H1 (cell line): ENCODE results near the gene MTMR10. TPM values are rescaled to one million over a fixed set of nuclear protein-coding genes. Genes with fewer than 3 reads are reported as not detected.

Experiments used
- BRCA1 ChIP-seq: IDR thresholded peaks from 2 replicates; pipeline ENCODE4 v1.6.1; 2012; ENCODE audit warnings: low read depth, low read length, improper control_type of control experiment
- GTF2F1 ChIP-seq: IDR thresholded peaks from 2 replicates; pipeline ENCODE4 v1.6.1; 2012; ENCODE audit warnings: low read depth, low read length, improper control_type of control experiment, borderline replicate concordance
- POLR2AphosphoS5 ChIP-seq: IDR thresholded peaks from 2 replicates; pipeline ENCODE4 v1.6.1; 2011; ENCODE audit warnings: low read depth, low read length
- RXRA ChIP-seq: IDR thresholded peaks from 2 replicates; pipeline ENCODE4 v1.6.1; 2011; ENCODE audit warnings: low read depth, mild to moderate bottlenecking, low read length, moderate library complexity; ENCODE audit not compliant: insufficient read depth
- SP2 ChIP-seq: IDR thresholded peaks from 2 replicates; pipeline ENCODE4 v1.6.1; 2012; ENCODE audit warnings: mild to moderate bottlenecking, low read length, inconsistent platforms
- TCF12 ChIP-seq: IDR thresholded peaks from 2 replicates; pipeline ENCODE4 v1.6.1; 2011; ENCODE audit warnings: low read depth, mild to moderate bottlenecking, low read length
- polyA plus RNA-seq, 7 experiments: library from polyadenylated mRNA; depleted of rRNA in 3 of 7; stranded (reverse) in 5 of 7; unstranded in 2 of 7; fragments of >200 nt in 5 of 7; fragments of 200-250 nt in 2 of 7; gene quantifications; 1 replicate in 5 of 7; 2 replicates in 1 of 7; 4 replicates in 1 of 7; pipeline versions ENCODE4 v1.2.1 to v1.2.3, GENCODE V29; 2011 to 2013; ENCODE audit warnings: missing spikeins in 2 of 7, mixed read lengths in 2 of 7
- total RNA-seq: library from RNA; stranded (reverse); fragmentation: NEBNext Ultra II Directional; extraction: Animal tissue kit (Norgen Biotek cat#: 25700); gene quantifications from 2 replicates; pipeline ENCODE4 v1.2.1, GENCODE V29; 2021
- TF ChIP-seq, protein P1 (sequence below): IDR thresholded peaks from 2 replicates; pipeline ENCODE4 v1.6.1; 2011; ENCODE audit warnings: low read depth, mild to moderate bottlenecking, low read length; ENCODE audit not compliant: insufficient read depth

The MTMR10 gene
- total and polyA plus RNA-seq, 2 of the 8 experiments (the other 6 are each of a cell fraction or from before 2014, with no cell fraction given), result 3.8 to 13.1 TPM

DNA sequence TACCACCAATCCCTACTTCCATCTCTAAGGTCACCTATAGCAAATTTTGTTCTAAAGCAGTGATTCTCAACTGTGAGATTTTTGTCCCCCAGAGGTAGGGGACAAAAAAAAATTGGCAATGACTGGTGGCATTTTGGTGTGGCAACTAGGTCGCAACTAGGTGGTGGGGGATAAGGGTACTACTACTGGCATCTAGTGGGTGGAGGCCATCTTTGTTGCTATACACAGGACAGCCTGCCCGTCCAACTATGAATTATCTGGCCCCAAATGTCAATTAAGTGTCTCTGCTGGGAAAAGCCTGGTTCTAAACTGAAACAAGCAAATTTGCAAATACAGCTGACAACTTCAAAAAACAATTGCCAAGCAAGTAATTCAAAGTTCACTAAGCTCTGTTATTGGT, 1.4 kb downstream of the MTMR10 start (continued):
- TF ChIP-seq GTF2F1 (no peak), TCF12 (no peak), BRCA1 (no peak), POLR2AphosphoS5 (no peak), RXRA (no peak), SP2 (no peak)
- TF ChIP-seq, protein P1, sequence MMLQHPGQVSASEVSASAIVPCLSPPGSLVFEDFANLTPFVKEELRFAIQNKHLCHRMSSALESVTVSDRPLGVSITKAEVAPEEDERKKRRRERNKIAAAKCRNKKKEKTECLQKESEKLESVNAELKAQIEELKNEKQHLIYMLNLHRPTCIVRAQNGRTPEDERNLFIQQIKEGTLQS, result no peak
- TF ChIP-seq, all 59 proteins: peak for 0
